ENCODE measurements around the gene TCIRG1.

- TF ChIP-seq, protein P1, sequence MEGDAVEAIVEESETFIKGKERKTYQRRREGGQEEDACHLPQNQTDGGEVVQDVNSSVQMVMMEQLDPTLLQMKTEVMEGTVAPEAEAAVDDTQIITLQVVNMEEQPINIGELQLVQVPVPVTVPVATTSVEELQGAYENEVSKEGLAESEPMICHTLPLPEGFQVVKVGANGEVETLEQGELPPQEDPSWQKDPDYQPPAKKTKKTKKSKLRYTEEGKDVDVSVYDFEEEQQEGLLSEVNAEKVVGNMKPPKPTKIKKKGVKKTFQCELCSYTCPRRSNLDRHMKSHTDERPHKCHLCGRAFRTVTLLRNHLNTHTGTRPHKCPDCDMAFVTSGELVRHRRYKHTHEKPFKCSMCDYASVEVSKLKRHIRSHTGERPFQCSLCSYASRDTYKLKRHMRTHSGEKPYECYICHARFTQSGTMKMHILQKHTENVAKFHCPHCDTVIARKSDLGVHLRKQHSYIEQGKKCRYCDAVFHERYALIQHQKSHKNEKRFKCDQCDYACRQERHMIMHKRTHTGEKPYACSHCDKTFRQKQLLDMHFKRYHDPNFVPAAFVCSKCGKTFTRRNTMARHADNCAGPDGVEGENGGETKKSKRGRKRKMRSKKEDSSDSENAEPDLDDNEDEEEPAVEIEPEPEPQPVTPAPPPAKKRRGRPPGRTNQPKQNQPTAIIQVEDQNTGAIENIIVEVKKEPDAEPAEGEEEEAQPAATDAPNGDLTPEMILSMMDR (IDR thresholded peaks at IDR 0.05; ENCODE audit: low read depth, low read length, missing input control) = no peak
- TF ChIP-seq, protein P2, sequence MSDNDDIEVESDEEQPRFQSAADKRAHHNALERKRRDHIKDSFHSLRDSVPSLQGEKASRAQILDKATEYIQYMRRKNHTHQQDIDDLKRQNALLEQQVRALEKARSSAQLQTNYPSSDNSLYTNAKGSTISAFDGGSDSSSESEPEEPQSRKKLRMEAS (IDR thresholded peaks at IDR 0.05) = no peak
- no peak for TF ChIP-seq YY1 (IDR thresholded peaks at IDR 0.05)
- TF ChIP-seq ATF3 (IDR thresholded peaks at IDR 0.05) = no peak
- no peak for TF ChIP-seq TAF1 (conservative IDR thresholded peaks at IDR 0.05)
- TF ChIP-seq SP1 (IDR thresholded peaks at IDR 0.05) = no peak
- TF ChIP-seq RXRA (IDR thresholded peaks at IDR 0.05) = no peak
- TF ChIP-seq JUND (IDR thresholded peaks at IDR 0.05) = no peak
- no peak for TF ChIP-seq RAD21 (IDR thresholded peaks at IDR 0.05)
- no peak for TF ChIP-seq NR2F2 (IDR thresholded peaks at IDR 0.05)
- no peak for TF ChIP-seq FOXA2 (IDR thresholded peaks at IDR 0.05)
- TF ChIP-seq ZBTB33 (IDR thresholded peaks at IDR 0.05) = no peak
These were observed 29.3 kb upstream of the TCIRG1 start for GRCh38 chr11:68009391-68010089.
